Kasumi-1 (cell line): ENCODE measurements around the gene CDV3.
"Not testable (repeated sequence)": the region's sequence is repeated elsewhere in the genome, so short reads cannot be mapped to it uniquely, and the experiment has no call there.

Experiments used
- DNase-seq, 2 experiments: peaks; one replicate each; lab custom pipeline; 2025; lab: John Stamatoyannopoulos, UW

Gene CDV3

GRCh38 chr3:133573629-133574194 lies at the start of gene CDV3:
CDV3 (plus strand) TSS chr3:133573686; CDS start chr3:133574045, 359 bp downstream.
- no peak for DNase-seq

DNA sequence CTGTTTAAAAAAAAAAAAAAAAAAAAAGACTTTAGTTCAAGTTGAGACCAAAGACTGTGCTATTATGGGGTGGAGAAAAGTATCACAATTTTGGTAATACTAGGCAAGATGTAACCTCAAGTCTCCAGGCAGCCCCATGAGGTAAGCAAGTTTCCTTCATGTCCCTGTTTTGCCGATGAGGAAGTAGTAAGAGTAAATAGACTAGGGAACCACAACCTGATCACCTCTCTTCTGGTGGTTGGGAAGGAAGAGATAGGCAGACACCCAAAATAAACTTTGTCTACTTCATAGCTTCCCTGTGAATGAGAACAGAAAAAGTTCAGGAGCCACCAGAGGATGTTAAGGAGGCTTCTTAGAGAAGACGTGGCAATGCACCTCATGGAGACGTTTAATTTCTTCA lies 49.7 kb upstream of the CDV3 start:
- not testable (repeated sequence) for DNase-seq

DNA sequence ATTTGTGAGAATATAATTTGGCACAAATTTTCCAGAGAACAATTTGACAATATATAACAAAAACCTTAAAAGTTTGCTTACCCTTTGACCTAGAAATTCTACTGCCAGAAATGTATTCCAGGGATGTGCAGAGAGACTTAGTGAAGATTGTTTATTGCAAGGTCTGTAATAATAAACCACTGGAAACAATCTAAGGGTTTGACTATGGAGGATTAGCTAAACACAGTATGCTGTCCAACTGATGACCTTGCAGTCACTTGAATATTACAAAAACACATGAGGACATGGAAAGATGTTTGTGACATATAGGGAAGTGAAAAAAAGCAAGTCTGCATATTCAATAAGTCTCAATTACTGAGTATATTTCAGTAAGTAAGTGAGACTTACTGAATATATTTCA lies 48.1 kb upstream of the CDV3 start:
- no peak for DNase-seq

GRCh38 chr3:133527081-133527715 lies 46.3 kb upstream of the CDV3 start:
- no peak for DNase-seq

DNA sequence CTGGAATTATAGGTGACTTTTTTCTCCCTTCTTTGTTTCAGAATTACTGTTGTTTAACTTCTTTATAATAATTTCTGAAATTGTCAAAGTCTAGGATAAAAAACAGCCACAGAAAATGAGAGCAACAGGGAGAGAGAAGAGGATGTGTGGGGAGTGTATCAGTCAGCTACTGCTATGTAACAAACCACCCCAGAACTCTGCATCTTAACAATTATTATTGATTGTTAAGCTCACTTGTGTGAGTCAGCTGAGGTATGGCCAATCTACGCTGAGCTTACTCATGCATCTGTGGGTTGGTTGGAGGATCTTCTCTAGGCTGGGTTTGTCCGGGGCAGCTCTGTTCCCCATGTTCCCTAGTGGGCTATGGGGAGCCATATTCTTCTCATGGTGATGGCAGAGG lies 43.7 kb upstream of the CDV3 start:
- no peak for DNase-seq

DNA sequence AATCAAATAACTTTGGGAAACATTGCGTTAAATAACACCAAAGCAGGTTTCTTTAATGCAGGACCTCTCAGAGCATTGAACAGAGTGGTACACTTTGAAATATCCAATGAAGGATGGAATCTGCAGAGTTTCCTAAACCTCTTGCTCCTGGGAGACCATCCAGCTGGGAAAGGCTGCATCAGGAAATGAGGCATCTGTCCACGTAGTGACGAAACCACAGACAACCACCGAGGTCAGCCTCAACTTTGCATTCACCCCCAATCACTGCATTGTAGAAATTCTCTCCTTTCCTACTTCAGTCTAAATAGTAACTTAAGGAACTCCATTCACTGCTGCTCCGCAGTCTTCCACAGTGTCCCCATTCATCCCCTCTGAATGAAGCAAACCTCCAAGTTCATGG lies 41.5 kb upstream of the CDV3 start:
- no peak for DNase-seq

DNA sequence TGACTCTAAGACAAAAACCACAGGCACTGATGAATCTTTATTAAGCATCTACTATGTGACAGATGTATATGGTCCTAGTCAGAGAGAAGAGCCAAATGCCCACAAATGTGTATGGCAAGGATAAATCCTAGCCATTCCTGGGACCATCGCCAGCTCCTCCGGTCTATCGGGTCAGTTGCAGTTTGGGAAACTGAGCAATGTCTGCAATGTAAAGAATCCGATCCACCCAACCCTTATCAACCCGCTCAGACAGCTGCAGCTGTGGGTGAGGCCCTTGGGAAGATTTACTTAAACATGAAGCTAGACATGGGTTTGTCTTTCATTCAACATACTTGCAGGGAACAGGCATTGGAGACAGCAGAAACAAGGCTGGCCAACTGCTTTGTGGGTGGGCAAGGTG lies 40.5 kb upstream of the CDV3 start:
- no peak for DNase-seq

DNA sequence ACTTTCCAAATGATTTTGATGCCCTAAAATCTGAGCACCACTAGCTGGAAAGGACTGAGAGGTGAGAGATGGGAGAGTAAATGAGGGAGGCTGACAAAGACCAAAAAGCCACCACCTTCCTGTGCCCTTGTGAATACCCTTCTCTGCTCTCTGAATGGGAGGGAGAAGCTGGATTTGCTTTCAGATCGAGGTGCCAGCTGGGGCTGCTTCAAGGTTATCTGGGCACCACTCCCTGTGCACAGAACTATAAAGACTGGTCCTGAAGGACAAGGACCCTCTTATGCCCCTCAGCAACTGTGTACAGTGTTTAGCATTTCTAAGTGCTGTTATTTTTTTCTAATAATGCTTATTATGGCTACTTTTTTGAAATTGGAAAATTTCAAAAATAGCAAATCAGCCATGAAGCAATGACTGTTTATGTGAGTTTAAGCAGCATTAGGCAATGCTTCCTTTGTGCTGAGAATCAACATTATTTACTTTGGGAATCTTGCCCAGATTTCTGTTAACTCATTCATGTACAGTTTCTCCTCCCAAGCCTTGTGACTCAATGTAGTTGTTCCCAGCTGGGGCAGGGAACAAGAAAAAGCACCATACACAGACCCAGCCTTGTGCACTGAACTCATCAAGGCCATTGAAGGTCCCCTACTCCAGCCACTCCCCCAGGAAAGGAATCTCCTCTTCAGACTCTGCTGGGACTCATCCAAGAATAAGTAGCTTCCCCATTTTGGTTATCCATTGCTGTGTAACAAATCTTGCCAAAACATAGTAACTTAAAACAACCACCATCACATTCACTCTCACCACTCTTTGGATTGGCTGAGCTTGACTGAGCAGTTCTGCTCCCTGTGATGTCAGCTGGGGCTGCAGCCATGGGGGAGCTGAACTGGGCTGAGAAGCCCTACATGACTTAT lies 37.3 kb upstream of the CDV3 start:
- DNase-seq: peak; percentile 37 to 49

GRCh38 chr3:133537131-133537530 lies 36.4 kb upstream of the CDV3 start:
- not testable (repeated sequence) for DNase-seq

GRCh38 chr3:133538154-133538553 lies 35.3 kb upstream of the CDV3 start:
- DNase-seq: no peak

GRCh38 chr3:133540896-133541674 lies 32.4 kb upstream of the CDV3 start:
- DNase-seq: peak; percentile 42 to 51

DNA sequence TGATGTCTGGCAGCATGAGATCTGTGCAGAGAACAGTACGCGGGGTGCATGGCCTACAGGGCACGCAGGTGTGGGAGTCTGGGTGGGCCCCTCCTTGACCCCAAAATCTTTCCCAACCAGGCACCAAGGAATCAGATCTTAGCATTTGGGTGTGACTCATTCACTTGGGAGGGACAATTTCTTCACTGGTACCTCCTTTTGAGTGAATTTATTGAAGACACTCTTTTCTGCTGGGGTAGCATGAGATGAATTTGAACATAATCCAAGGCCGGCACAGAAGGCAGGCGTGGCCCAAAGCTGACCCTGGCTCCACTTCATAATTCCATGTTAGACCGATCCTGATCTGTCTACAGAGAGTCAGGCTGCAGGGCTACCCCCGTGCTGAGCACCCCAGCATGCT lies 30.6 kb upstream of the CDV3 start:
- DNase-seq: no peak

GRCh38 chr3:133544983-133545382 lies 28.5 kb upstream of the CDV3 start:
- not testable (repeated sequence) for DNase-seq

- no peak for DNase-seq
Measured at GRCh38 chr3:133547432-133548041, 25.9 kb upstream of the CDV3 start.

- no peak for DNase-seq
Measured at GRCh38 chr3:133548090-133548489, 25.4 kb upstream of the CDV3 start.

- DNase-seq: no peak
Measured at GRCh38 chr3:133549565-133549964, 23.9 kb upstream of the CDV3 start.

GRCh38 chr3:133551589-133551988 lies 21.9 kb upstream of the CDV3 start:
- DNase-seq: not testable (repeated sequence)

- no peak for DNase-seq
Measured at GRCh38 chr3:133561679-133562078, 11.8 kb upstream of the CDV3 start.

- DNase-seq: no peak
Measured at GRCh38 chr3:133562376-133562775, 11.1 kb upstream of the CDV3 start.

DNA sequence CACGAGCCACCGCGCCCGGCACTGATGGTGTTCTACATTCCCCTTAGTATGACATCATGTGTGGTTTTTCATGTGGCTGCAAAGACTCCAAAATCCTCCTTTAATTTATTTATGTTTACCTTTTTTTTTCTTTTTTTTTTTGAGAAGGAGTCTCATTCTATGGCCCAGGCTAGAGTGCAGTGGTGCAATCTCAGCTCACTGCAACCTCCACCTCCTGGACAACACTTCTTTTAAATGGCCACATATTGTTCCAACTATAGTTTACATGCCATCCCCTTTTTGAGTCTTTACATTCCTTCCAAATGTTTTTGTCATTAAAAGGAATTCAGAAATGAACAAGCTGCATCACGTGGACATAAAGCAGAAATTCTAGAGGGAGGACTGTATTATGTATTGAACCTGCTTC lies 10.3 kb upstream of the CDV3 start:
- DNase-seq: no peak

GRCh38 chr3:133563816-133564215 lies 9.7 kb upstream of the CDV3 start:
- no peak for DNase-seq
